ENCODE data around the gene PACS1.

The PACS1 gene

DNA sequence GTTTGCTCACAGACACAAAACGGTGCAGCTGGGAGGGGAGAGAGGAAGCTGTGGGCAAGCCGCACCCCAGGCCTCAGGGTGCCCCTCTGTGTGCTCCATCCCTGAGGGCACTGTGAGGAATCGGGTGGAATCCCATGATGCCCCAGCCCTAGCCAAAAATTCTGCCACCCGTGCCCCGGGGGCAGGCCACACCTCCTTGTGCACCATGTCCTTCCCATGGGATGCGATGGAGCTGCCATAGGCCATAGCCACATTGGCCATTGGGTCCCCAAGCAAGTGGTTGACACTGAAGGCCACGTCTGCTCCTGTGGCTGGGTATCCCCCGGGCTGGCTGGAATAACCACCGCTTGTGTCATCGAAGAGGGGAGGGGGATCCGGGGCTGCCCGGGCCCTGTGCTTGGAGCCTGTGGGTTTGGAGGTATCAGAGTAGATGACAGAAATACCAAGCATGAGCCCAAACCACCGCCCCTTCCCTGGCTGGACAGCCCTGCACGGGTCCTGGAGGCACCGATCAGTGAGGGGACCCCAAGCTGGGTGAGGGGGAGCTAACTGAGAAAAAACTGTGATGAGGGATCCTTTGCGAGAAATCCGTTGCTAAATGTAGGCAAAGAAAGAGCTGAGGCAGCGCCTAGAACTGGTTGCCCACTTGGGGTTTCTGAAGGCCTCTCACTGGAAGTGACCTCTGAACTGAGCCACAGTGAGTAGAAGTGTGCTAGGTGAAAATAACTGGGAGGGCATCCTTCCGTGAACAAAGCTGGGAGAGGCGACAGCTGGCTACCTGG is 218.0 kb downstream of the PACS1 start:
- peak overlapping the region; percentile 63 for H3K4me3 ChIP-seq (ENCODE audit: low read length)
- peak overlapping the region; percentile 16 for H3K9ac ChIP-seq (ENCODE audit: low read length)
- H3K27ac ChIP-seq (ENCODE audit: low read depth, low read length): peak overlapping the region; percentile 94
- peaks cover 12% of the 10 kb centered on the region for H3K27me3 ChIP-seq (ENCODE audit: control insufficient read depth, insufficient read depth, low read length)
- no peaks in the 10 kb centered on the region for H3K36me3 ChIP-seq (ENCODE audit: control insufficient read depth, insufficient read depth, low read length)
- no peaks in the 10 kb centered on the region for H3K4me1 ChIP-seq (ENCODE audit: control insufficient read depth, insufficient read depth, low read length)

DNA sequence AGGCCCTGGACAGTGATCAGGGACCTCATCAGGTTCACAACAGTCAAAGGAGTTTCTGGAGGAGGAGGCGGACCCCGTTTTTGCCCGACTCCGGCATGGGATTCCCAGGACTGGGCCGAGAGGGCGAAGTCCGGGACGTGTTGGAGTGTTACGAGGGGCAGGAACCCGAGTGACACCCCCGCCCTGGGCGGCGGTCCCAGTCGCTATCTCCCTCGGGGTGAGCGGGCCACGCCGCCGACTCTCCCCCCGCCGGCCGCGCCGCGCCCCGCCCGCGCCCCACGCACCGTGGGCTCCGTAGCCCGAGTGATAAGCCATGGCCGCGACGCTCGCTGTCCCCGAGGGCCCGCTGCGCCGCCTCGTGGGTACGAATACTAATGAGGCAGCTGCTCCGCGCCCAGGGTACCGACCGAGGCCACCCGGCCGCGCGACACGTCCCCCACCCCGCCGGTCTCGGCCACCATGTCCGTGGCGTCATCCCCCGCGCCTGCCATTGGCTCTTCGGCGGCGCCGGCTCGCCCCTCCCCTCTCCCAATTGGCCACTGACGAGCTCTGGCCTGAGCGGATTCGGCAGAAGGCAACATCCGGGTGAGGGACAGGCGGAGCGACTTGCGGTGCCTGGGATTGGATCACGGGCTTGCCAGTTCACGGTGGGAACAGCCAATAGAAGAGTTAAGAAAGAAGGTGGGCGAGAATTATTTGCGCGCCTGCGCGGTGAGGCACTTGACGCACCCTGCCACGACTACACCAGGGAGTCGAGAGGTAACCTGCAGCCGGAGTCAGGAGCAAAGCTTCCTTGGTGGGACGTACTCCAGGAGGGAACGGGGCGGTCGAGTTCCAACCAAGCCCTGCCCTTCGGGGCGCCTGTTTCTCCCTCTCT is 218.8 kb downstream of the PACS1 start, which contains the start of gene YIF1A:
YIF1A (minus strand) TSS at position 473 of the 877 bp plus-strand sequence; CDS start at position 315, 158 bp downstream.
- no peaks in the 10 kb centered on the region for H3K4me1 ChIP-seq (ENCODE audit: control insufficient read depth, insufficient read depth, low read length)
- peak within 1 kb of the TSS; percentile 86 for H3K4me3 ChIP-seq (ENCODE audit: low read length)
- peaks cover 16% of the 10 kb centered on the region for H3K27me3 ChIP-seq (ENCODE audit: control insufficient read depth, insufficient read depth, low read length)
- H3K36me3 ChIP-seq (ENCODE audit: control insufficient read depth, insufficient read depth, low read length): no peaks in the 10 kb centered on the region
- peak within 1 kb of the TSS; percentile 94 for H3K27ac ChIP-seq (ENCODE audit: low read depth, low read length)
- H3K9ac ChIP-seq (ENCODE audit: low read length): peak within 1 kb of the TSS; percentile 54

DNA sequence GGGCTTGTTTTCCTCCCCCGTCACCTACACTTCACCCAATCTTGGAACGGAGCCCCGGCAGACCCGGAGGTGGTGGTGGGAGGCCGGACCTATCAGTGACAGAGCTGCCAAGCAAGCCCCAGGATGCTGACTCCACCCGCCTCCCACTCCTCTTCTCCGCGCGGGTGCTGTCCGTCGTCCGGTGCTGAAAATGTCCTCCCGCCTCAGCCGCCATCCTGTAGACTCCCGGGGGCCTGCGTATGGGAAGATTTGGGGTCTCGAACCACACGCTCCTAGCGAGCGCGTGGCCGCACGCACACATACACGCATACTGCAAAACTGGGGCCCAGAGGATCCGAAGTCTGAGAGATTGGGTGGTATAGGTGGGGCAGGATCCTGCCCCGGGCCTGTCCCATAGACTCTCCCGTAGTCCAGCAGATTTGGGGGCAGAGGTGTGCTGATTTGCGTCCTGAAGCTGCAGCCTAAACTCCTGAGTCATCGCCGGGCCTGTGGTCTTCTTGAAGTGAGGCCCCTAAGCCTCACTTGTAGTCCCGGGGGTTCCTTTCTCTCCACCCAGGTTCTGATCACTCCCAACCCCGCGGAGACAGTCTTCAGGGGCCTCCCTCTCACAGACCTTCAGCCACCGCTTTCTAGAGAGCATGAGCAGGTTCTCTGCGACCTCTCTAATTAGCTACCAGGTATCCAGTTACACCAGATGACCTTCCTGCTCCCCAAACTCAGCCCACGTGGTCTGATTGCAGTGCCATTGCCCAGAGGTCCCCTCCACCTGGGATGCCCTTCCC is 219.7 kb downstream of the PACS1 start:
- peak overlapping the region; percentile 86 for H3K4me3 ChIP-seq (ENCODE audit: low read length)
- no peaks in the 10 kb centered on the region for H3K36me3 ChIP-seq (ENCODE audit: control insufficient read depth, insufficient read depth, low read length)
- peaks cover 20% of the 10 kb centered on the region for H3K27me3 ChIP-seq (ENCODE audit: control insufficient read depth, insufficient read depth, low read length)
- H3K4me1 ChIP-seq (ENCODE audit: control insufficient read depth, insufficient read depth, low read length): no peaks in the 10 kb centered on the region
- peak overlapping the region; percentile 54 for H3K9ac ChIP-seq (ENCODE audit: low read length)
- peak overlapping the region; percentile 57 for H3K27ac ChIP-seq (ENCODE audit: low read depth, low read length)

DNA sequence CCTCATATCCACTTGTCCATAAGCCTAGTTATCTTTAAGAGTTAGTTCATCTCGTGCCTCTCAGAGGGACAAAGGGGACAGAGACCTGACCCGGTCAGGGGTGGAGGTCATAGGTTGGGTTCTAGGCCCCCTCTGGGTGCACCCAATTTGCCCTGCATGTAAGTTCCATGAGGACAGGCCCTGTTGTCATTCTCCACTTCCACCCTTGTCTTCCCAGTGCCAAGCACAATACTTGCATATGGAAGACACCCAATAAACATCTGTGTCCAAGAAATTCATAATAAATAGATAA is 220.2 kb downstream of the PACS1 start:
- Histone ChIP-seq H3K27me3 (ENCODE audit: control insufficient read depth, insufficient read depth, low read length) (peaks cover 20% of the 10 kb centered on the region), H3K4me1 (ENCODE audit: control insufficient read depth, insufficient read depth, low read length) (no peaks in the 10 kb centered on the region), H3K27ac (ENCODE audit: low read depth, low read length) (no peak overlapping the region), H3K36me3 (ENCODE audit: control insufficient read depth, insufficient read depth, low read length) (no peaks in the 10 kb centered on the region), H3K9ac (ENCODE audit: low read length) (no peak overlapping the region), H3K4me3 (ENCODE audit: low read length) (peak overlapping the region; percentile 86)

DNA sequence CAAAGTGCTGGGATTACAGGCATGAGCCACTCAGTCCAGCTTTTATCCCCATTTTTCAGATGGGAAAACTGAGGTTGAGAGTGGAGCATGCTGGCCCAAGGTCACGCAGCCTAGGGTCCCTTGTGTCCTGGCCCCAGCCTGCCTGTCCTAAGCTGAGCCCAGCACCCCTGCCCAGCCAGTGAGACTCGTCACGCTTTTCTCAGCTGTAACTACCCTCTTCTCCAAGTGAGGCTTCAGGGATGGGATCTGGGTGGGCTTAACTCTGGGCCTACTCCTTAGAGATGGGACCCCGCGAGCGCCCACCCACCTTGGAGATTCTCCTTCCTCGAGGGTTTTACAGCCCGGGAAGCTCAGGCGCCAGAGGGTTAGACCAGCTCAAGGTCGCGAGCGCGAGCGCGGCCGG is 221.2 kb downstream of the PACS1 start:
- Histone ChIP-seq H3K4me3 (ENCODE audit: low read length) (peak overlapping the region; percentile 5), H3K36me3 (ENCODE audit: control insufficient read depth, insufficient read depth, low read length) (no peaks in the 10 kb centered on the region), H3K9ac (ENCODE audit: low read length) (no peak overlapping the region), H3K4me1 (ENCODE audit: control insufficient read depth, insufficient read depth, low read length) (no peaks in the 10 kb centered on the region), H3K27me3 (ENCODE audit: control insufficient read depth, insufficient read depth, low read length) (peaks cover 20% of the 10 kb centered on the region), H3K27ac (ENCODE audit: low read depth, low read length) (no peak overlapping the region)

DNA sequence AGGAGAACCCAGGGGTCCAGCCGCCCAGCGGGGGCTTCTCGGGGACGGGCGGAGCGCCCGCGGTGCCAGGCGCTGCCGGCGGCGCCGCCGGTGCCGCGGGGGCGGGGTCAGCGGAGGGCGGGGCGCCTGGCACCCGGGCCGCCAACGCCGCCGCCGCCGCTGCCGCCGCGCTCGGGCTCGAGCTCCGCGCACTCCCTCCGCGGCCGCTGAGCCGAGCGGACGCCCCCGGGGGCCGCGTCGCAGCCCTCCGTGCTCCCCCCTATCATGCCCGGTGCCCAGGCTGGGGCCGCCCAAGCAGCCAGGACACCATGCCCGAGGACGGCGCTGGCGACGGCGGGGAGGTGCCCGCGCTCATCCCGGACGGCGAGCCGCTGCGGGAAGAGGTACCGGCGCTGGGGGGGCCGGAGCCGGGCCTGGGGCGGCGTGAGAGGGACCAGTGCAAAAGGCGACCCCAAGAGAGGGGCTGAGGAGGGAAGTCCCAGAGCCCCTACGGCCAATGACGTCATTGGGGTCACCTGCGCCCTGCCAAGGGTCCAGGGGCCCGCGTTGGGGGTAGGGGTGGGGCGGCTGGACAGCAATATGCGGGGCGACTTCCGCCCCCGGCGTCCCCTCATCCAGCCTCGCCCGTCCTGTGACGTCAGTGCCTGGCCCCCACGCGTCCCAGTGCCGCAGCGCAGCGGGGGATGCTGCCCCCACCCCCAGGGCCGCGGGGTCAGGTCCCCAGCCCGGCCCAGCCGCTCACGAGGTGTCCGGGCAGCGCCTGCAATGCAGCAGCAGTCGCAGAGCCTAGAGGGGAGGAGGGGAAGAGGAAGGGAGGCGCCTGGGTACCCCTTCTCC is 221.9 kb downstream of the PACS1 start, which contains the start of gene TMEM151A:
TMEM151A (plus strand) TSS at position 189 of the 837 bp plus-strand sequence; CDS start at position 309, 120 bp downstream.
- Histone ChIP-seq H3K4me3 (ENCODE audit: low read length) (peak within 1 kb of the TSS; percentile 26), H3K4me1 (ENCODE audit: control insufficient read depth, insufficient read depth, low read length) (no peaks in the 10 kb centered on the region), H3K9ac (ENCODE audit: low read length) (no peak within 1 kb of the TSS), H3K27ac (ENCODE audit: low read depth, low read length) (no peak within 1 kb of the TSS), H3K27me3 (ENCODE audit: control insufficient read depth, insufficient read depth, low read length) (peaks cover 20% of the 10 kb centered on the region), H3K36me3 (ENCODE audit: control insufficient read depth, insufficient read depth, low read length) (no peaks in the 10 kb centered on the region)

DNA sequence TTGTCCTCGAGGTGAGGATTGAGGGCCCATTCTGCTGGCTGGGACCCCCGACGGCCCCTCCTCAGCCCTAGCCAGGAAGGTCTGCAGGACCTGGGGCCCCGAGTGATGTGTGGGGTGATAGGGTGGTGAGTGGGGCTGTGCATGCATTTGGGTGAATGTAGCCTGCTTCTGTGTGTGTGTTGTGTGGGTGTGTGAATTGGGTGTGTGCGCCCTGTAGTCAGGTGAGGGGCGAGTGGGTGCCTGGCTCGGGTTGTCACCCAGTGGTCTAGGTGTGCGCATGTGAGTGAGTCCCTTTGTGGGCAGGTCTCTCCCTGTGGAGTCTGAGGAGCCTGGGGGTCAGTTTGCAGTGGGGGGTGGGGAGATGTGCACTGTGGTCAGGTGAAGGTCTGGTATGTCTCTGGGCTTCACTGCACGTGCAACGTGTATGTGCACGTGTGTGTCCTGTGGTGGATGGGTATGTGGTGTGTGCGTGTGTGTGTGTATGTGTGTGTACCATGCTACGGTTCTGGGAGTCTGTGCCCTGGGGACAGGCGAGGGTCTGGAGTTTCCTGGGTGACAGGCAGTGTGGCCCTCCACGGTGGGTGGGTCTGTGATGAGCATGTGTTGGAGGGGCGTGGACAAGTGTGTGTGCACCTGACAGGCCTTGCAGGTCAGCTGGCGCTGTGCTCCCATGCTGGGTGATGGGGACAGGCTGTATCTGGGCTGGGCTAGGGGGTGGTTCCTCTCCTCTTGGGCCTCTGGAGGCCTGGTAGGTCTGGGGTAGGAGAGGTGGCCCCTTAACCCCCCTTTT is 222.7 kb downstream of the PACS1 start:
- Histone ChIP-seq H3K9ac (ENCODE audit: low read length) (no peak overlapping the region), H3K4me1 (ENCODE audit: control insufficient read depth, insufficient read depth, low read length) (no peaks in the 10 kb centered on the region), H3K27ac (ENCODE audit: low read depth, low read length) (no peak overlapping the region), H3K36me3 (ENCODE audit: control insufficient read depth, insufficient read depth, low read length) (no peaks in the 10 kb centered on the region), H3K27me3 (ENCODE audit: control insufficient read depth, insufficient read depth, low read length) (peaks cover 20% of the 10 kb centered on the region), H3K4me3 (ENCODE audit: low read length) (no peak overlapping the region)

DNA sequence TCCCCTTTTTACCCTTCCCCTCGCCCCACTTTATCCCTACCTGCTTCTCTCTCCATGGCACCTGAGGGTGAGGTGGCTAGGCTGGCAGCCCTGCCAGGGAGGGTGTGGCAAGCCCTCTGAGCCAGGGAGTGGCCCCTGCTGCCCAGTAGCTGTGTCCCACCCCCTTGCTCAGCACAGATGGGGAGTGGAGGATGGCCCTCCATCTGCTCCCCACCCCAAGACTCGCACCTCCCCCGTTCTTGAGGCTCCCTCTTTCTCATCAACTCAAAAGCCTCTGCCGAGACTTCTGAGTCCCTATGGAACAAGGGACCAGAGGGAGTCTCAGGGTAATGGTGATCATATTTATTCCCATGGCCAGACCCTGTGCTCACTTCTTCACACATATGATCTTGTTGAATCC is 223.3 kb downstream of the PACS1 start:
- Histone ChIP-seq H3K9ac (ENCODE audit: low read length) (no peak overlapping the region), H3K4me1 (ENCODE audit: control insufficient read depth, insufficient read depth, low read length) (no peaks in the 10 kb centered on the region), H3K36me3 (ENCODE audit: control insufficient read depth, insufficient read depth, low read length) (no peaks in the 10 kb centered on the region), H3K27me3 (ENCODE audit: control insufficient read depth, insufficient read depth, low read length) (peaks cover 20% of the 10 kb centered on the region), H3K27ac (ENCODE audit: low read depth, low read length) (no peak overlapping the region), H3K4me3 (ENCODE audit: low read length) (no peak overlapping the region)

DNA sequence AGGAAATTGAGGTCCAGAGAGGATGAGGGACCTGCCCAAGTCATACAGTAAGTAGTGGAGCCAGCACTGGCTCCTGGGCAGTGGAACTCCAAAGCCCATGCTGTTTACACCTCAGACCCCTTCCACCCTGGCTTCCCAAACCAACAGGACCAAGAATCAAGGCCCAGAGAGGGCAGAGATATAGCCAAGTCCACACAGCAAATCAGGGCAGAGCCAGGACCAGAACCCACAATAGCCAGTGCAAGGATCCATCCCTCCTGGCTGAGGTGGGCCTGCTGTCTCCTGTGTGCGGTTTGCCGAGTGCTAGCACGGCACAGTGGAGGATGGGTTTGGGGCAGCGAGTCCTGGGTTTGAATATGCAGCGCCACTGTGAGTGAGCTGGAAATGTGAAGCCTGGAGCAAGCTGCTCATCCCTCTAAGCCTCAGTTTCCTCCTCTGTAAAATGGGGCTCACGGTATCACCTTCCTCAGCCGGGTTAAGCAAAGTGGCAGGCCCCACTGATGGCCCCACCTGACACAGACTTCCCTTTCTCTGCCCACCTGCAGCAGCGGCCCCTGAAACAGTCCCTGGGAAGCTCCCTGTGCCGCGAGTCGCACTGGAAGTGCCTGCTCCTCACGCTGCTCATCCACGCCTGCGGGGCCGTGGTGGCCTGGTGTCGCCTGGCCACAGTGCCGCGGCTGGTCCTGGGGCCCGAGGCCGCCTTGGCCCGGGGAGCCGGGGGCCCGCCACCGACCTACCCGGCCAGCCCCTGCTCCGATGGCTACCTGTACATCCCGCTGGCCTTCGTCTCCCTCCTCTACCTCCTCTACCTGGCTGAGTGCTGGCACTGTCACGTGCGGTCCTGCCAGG is 223.9 kb downstream of the PACS1 start:
- Histone ChIP-seq H3K36me3 (ENCODE audit: control insufficient read depth, insufficient read depth, low read length) (no peaks in the 10 kb centered on the region), H3K27me3 (ENCODE audit: control insufficient read depth, insufficient read depth, low read length) (peaks cover 20% of the 10 kb centered on the region), H3K27ac (ENCODE audit: low read depth, low read length) (no peak overlapping the region), H3K4me3 (ENCODE audit: low read length) (no peak overlapping the region), H3K4me1 (ENCODE audit: control insufficient read depth, insufficient read depth, low read length) (no peaks in the 10 kb centered on the region), H3K9ac (ENCODE audit: low read length) (no peak overlapping the region)
